Lung (tissue), 12 donors: ENCODE data around the gene GAMT. TPM values are rescaled to one million over a fixed set of nuclear protein-coding genes. Genes with fewer than 3 reads are reported as not detected.

Source experiments
- ATAC-seq: fragments of 200-7000 bp; cut with Tn5 transposase; one replicate; pipeline ENCODE4 v1.9.1; 2020; ENCODE audit warnings: moderate number of reproducible peaks; ENCODE audit not compliant: insufficient read depth, low FRiP score
- DNase-seq, 3 donors: peaks; one replicate each; pipeline ENCODE4 v3.0.0-alpha.2; 2013 to 2017
- H3K27ac ChIP-seq, 2 donors: one replicate each; pipeline ENCODE4 v1.5.1; 2013; ENCODE audit warnings: mild to moderate bottlenecking in 2 of 2, moderate library complexity in 2 of 2, control low read depth in 1 of 2, inconsistent platforms in 1 of 2, low read depth in 1 of 2, low read length in 1 of 2
- H3K27me3 ChIP-seq, 3 donors: one replicate each; pipeline ENCODE4 v1.5.1; 2013; ENCODE audit warnings: low read length in 2 of 3; ENCODE audit not compliant: control insufficient read depth in 3 of 3, insufficient read depth in 3 of 3
- H3K36me3 ChIP-seq, 4 donors: one replicate each; pipeline ENCODE4 v1.5.1; 2013; ENCODE audit warnings: low read length in 4 of 4, mild to moderate bottlenecking in 1 of 4, moderate library complexity in 1 of 4; ENCODE audit not compliant: control insufficient read depth in 4 of 4, insufficient read depth in 4 of 4
- H3K4me1 ChIP-seq, 5 donors: one replicate each; pipeline ENCODE4 v1.5.1; 2013; ENCODE audit warnings: low read length in 5 of 5, mild to moderate bottlenecking in 2 of 5, moderate library complexity in 1 of 5; ENCODE audit not compliant: control insufficient read depth in 5 of 5, insufficient read depth in 5 of 5
- H3K4me3 ChIP-seq: one replicate; pipeline ENCODE4 v1.5.1; 2013; ENCODE audit warnings: mild to moderate bottlenecking, control low read depth, moderate library complexity
- H3K9ac ChIP-seq, 2 donors: one replicate each; pipeline ENCODE4 v1.5.1; 2013; ENCODE audit warnings: low read length in 2 of 2, control low read depth in 1 of 2; ENCODE audit not compliant: insufficient read depth in 1 of 2
- H3K9me3 ChIP-seq, 4 donors: one replicate each; pipeline ENCODE4 v1.5.1; 2013; ENCODE audit warnings: low read length in 3 of 4, mild to moderate bottlenecking in 1 of 4, moderate library complexity in 1 of 4; ENCODE audit not compliant: control insufficient read depth in 4 of 4, insufficient read depth in 3 of 4
- WGBS, 2 donors: extraction: QIAGEN DNeasy Blood & Tissue Kit; methylation state at CpG; one replicate each; pipeline ENCODE4 v1.1.7; 2013; 5-methylcytosine and 5-hydroxymethylcytosine counted together
- polyA plus RNA-seq, 2 donors: library from polyadenylated mRNA; stranded (reverse); fragments of 200-250 nt; gene quantifications; one replicate each; pipeline ENCODE4 v1.2.1, GENCODE V29; 2013
- total RNA-seq, 2 donors: library from RNA; depleted of rRNA in 1 of 2; stranded (reverse); fragments of >200 nt in 1 of 2; gene quantifications; one replicate each; pipeline ENCODE4 v1.2.1, GENCODE V29; 2014 to 2021
- TF ChIP-seq, protein P1 (sequence below): IDR thresholded peaks from 2 replicates; pipeline ENCODE4 v1.5.1; 2012; ENCODE audit warnings: mild to moderate bottlenecking; ENCODE audit errors: control extremely low read depth, extremely low read depth
- donor health status: control.
- donor health status: control.
- donor health status: Bipolar disorder and iron deficiency.
- donor health status: healthy.
- donor health status: DM: yes; HTN: yes; CAD: no.

The GAMT gene
- total and polyA plus RNA-seq, 4 donors, result 2.9 to 8.6 (median 7.3) TPM

- WGBS, 2 donors, result 89% methylated on average over 36 to 37 of the region's 37 CpGs
- Histone ChIP-seq H3K36me3 (peaks cover 8 to 53% (median 40%) of the 10 kb centered on the region in 4 donors), H3K4me1 (peaks cover 0 to 23% (median 9%) of the 10 kb centered on the region in 5 donors), H3K27me3 (no peaks in the 10 kb centered on the region), H3K9ac (no peak overlapping the region), H3K9me3 (no peaks in the 10 kb centered on the region), H3K27ac (no peak overlapping the region), H3K4me3 (no peak overlapping the region)
- TF ChIP-seq, protein P1, sequence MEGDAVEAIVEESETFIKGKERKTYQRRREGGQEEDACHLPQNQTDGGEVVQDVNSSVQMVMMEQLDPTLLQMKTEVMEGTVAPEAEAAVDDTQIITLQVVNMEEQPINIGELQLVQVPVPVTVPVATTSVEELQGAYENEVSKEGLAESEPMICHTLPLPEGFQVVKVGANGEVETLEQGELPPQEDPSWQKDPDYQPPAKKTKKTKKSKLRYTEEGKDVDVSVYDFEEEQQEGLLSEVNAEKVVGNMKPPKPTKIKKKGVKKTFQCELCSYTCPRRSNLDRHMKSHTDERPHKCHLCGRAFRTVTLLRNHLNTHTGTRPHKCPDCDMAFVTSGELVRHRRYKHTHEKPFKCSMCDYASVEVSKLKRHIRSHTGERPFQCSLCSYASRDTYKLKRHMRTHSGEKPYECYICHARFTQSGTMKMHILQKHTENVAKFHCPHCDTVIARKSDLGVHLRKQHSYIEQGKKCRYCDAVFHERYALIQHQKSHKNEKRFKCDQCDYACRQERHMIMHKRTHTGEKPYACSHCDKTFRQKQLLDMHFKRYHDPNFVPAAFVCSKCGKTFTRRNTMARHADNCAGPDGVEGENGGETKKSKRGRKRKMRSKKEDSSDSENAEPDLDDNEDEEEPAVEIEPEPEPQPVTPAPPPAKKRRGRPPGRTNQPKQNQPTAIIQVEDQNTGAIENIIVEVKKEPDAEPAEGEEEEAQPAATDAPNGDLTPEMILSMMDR, result no peak
- ATAC-seq, result no peak
- no peak for DNase-seq
Observed at GRCh38 chr19:1365319-1366269, 35.7 kb downstream of the GAMT start.

- TF ChIP-seq, protein P1, result no peak
- WGBS, 2 donors, result 35 to 66% methylated on average over 15 of the region's 15 CpGs
- no peak overlapping the region for H3K27ac ChIP-seq
- peaks cover 0 to 30% (median 14%) of the 10 kb centered on the region in 5 donors for H3K4me1 ChIP-seq
- H3K9me3 ChIP-seq, result no peaks in the 10 kb centered on the region
- H3K36me3 ChIP-seq, result peaks cover 3 to 47% (median 39%) of the 10 kb centered on the region in 4 donors
- DNase-seq, result no peak
- H3K4me3 ChIP-seq, result no peak overlapping the region
- ATAC-seq, result no peak
- H3K27me3 ChIP-seq, result no peaks in the 10 kb centered on the region
- H3K9ac ChIP-seq, result no peak overlapping the region
Observed at GRCh38 chr19:1364070-1364704, 37.2 kb downstream of the GAMT start.

DNA sequence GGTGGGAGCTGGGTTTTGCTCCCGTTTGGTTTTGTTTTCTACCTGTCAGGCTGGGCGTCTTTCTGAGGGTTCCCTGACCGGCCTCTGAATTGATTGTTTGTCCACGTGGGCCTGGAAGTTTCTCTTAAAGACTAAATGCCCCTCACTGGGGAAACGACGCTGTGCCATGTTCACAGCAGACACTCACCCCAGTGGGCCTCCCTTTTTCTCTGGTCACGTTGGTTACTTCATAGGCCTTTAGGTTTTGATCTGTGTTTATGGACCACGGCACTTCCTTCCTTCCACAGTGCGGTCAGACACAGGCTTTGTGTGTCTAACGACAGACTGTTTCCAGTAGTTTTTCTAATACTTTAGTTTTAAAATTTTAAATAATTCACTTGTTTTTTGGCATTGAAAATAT, 37.7 kb downstream of the GAMT start:
- WGBS, 2 donors, result 18 to 55% methylated on average over 10 of the region's 10 CpGs
- no peaks in the 10 kb centered on the region for H3K27me3 ChIP-seq
- no peak for DNase-seq
- peaks cover 3 to 48% (median 41%) of the 10 kb centered on the region in 4 donors for H3K36me3 ChIP-seq
- no peak overlapping the region for H3K9ac ChIP-seq
- no peak for ATAC-seq
- H3K27ac ChIP-seq, result no peak overlapping the region
- TF ChIP-seq, protein P1, result no peak
- H3K4me1 ChIP-seq, result peaks cover 0 to 30% (median 14%) of the 10 kb centered on the region in 5 donors
- no peak overlapping the region for H3K4me3 ChIP-seq
- no peaks in the 10 kb centered on the region for H3K9me3 ChIP-seq
